ENCODE data around the gene CRADD.
"Not testable (repeated sequence)": the region's sequence is repeated elsewhere in the genome, so short reads cannot be mapped to it uniquely, and the experiment has no call there.

The CRADD gene

DNA sequence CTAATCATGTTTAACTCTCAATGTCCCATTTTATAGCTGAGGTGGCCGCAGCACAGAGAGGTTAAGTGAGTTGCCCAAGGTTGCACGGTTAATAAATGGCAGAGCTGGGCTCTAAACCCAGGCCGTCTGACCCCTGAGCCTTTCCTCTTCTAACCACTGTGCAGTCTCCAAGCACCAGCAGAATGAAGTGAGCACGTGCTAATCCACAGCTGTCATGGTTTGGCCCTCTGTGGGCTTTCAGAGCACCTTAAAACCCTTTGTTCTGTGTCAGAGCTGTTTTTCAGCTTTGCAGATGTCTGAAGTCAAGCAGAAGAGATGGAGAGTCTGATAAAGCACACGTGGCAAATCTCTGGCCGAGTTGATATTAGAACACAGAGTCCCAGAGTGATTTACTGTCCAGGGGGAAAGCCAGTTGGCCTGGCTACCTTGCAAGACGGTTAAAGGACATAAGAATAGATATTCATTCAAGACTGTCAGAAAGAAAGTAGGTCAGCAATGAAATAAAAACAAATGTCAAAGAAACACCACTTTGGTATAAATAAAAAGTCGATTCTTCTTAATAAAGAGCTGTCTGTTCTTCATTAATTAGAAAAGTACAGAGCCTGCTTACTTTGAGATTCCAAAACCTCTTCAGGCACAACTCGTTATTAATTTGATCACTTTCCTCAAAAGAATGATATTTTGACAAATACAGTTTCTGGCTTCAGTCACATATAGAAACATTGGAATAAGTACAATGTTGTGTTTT lies 107.3 kb downstream of the CRADD start:
- DNase-seq (ENCODE audit: low spot score) = no peak

DNA sequence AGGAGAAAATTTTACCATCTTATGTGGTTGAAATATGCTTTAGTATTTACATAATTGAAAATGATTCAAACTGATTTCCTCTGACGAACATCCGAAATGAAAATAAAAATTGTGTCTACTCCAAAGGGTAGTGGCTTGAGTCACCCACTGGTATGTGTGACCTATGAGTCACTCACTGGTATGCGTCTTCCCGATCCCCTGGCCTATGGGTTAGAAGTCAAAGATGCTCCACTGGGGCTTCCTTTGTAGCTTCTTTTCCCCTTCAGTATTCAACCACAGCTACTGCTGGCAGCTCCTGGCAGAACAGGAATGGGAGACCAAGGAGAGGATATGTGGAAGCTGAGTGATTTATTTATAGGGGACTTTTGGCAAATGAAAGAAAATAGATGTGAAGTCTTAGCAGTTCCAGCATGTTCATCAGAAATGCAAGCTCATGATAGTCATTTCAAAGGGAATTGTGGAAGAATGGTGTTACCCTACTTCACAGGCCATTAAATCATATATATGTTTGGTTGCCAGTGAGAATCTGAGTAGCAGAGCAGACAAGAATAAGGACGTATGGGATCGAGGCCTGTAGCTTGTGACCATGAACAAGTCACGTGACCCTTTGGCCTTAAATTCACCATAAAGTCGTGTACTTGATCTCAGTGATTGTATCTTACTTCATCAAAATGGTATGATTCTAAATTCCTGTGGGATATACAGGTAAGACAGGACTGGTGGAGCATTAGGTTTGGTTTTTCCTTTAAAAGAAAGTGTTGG lies 108.3 kb downstream of the CRADD start:
- no peak for DNase-seq (ENCODE audit: low spot score)

DNA sequence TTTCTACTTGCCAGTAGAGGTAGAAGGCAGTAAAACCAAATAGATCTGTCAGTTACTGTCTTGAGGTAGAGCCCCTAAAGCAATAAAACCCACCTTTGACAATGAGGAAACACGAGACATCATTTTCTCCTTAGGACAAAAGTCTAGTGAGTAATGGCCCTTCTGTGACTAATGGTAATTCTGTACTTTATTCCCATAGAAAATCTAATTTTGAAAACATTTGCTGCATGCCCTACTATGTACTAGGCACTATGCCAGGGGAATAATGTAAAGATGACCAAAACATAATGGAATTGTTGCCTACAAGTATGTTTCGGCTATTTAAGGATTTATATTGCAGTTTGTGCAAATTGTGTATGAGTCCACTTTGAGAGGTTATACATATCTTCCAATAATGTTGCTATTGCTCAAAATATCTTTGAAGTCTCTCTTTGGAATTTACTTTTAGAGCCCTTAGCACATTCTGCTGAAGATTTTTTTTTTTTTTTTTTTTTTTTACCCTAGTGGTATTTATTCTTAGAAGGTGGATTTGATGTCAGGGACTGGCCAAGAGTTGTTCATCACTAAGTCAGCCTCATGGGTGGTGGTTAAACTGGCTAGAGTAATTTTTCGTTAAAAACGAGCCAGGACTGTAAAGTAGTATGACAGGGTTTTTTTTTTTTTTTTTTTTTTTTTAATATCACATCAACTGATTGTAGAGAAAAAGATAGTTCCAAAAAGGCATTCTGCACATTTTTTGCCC lies 109.7 kb downstream of the CRADD start:
- no peak for DNase-seq (ENCODE audit: low spot score)

DNA sequence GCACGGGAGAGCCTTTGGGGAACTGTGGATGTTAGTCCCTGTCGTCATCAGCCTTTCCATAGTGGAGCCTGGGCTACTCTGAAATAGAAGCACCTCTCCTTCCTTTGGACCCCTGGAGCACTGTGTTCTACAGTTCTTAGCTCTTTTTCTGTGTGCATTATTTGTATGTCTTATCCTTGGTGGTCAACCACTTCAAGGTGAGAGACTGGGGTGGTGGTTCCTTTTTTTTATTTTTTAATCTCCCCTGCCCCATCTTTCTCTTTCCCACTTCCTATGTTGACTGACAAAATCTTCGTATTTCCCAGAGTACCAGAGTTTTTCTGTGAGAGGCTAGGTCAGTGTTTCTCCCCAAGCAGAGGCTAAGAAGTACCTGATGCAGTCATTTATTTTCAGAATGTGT lies 111.7 kb downstream of the CRADD start:
- no peak for DNase-seq (ENCODE audit: low spot score)

DNA sequence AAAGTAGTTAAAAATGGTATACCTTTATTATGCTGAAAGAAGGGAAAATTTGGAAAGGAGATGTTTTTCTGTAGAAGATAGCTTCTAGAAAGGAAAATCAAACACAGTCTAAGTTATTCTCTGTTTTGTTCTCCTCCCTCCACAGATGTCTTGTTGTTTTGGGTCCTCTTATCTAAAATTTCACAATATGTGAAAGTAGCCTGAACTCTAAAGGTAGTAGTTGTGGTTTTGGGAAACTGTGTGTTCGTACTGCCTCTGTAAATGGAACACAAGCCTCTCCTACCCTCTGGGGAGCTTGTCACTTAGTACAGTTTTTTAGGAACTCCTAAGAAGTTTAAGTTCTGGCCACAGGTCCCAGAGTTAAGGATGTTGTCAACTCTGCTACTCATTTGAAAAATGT lies 112.6 kb downstream of the CRADD start:
- DNase-seq (ENCODE audit: low spot score) = no peak

DNA sequence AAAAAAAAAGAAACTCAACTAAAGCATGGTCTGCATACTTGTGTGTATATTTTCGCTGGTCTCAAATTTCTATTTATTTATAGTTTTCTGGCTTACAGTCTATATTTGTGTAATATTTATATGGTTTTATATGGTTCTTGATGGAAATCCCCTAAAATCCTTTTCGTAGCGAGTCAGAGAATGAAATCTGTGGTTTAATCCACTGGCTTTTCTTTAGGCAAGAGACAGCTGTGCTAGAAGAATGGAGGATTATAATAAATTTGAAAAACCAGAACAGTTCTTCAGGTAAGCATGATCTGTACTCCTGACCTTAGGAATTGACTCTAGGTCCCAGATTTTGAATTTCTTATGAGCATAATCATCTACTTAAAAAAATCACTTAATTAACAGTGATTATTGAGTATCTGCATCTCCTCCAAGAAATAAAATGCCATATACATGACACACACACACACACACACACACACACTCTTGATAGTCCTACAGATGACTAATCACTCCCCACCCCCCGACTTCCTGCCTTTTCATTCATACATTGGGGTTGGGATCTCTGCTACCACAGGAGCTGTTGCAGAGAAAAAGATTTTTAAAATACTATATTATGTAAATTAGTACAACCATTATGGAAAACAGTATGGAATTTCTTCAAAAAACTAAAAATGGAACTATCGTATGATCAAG lies 113.4 kb downstream of the CRADD start:
- no peak for DNase-seq (ENCODE audit: low spot score)

DNA sequence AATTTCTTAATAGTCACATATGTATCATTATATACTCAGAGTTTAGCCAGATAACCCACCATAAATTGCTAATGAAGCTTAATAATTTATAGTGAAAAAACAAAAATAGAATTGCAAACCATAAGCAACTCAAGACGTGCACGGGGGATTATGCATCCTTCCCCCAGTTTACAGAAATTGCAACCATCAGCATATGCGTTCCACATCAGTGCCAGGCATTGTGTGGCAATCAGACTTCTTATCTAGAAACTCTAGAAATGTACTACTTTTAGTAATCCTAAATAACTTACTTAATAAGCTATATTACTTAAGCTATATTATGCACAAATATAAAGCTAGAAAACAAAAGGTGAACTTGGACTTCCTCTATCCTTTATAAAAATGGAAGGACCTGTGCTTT lies 115.8 kb downstream of the CRADD start:
- DNase-seq (ENCODE audit: low spot score) = no peak

DNA sequence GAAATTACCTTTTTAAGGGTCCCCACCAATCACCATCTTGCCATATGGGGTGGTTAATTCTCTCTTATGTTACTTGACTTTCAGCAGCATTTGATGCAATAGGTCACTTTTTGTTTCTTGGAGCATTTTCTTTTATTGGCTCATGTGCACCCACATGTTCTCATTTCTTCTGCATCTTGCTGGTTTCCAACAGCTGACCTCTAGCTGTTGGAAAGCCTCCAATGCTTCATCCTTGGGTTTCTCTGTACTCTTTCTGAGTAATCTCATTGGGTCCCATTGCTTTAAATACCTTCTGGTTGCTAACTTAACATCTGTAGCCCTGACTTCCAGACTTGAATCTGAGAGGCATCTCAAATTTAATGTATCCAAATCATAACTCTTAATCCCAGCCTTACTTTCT lies 116.8 kb downstream of the CRADD start:
- no peak for DNase-seq (ENCODE audit: low spot score)

DNA sequence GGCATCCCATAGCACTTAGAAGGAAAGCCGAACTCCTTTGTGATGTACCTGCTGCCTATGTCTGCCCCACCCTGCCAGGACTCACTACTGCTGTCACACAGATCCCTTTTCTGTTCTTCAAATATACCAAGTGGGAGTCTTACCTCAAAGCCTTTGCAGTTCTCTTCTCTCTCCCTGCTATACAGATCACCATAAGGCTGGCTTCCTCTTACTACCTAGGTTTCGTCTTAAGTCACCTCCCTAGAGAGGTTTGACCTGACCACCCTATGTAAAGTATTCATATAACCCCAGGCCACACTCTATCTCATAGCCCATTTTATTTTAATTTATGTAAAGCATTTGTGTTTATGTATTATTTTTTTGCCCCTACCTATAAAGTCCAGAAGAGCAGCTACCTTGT lies 117.6 kb downstream of the CRADD start:
- DNase-seq (ENCODE audit: low spot score) = no peak

DNA sequence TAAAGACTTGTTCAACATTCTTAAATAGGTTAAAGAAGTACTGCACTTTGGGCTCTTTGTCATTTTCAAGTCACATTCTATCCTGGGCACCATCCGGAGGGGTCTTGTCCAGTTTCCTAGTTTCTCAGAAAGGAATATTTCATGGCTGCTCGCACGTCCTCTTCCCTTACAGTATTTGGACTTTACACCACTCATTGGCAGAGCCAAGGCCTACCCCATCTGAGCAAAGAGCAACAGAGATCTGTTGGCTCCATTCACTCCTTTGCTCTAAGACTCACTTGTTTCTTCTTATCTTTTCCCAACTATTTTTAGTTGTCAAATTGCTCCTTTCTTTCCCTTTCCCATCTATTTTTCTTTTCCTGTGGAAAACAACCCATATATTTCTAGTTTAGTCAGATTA lies 118.2 kb downstream of the CRADD start:
- no peak for DNase-seq (ENCODE audit: low spot score)

DNA sequence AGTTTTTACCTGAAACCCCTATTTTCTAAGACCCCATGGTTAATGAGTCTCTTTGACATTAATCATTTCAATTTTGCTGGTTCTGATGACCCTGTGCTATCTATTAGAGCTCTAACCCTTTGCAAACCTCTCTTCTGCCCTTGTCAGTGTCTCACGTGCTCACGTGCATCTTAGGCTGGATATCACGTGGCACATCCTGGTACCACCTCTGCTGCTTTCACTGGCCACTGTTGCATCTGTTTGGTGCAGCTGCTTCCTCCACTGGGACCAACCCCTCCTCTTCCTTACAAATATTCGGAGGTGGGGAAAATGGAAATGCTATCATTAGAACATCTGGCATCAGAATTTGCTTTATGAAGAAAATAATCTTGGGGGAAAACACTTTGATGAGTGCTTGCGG lies 119.6 kb downstream of the CRADD start:
- no peak for DNase-seq (ENCODE audit: low spot score)

DNA sequence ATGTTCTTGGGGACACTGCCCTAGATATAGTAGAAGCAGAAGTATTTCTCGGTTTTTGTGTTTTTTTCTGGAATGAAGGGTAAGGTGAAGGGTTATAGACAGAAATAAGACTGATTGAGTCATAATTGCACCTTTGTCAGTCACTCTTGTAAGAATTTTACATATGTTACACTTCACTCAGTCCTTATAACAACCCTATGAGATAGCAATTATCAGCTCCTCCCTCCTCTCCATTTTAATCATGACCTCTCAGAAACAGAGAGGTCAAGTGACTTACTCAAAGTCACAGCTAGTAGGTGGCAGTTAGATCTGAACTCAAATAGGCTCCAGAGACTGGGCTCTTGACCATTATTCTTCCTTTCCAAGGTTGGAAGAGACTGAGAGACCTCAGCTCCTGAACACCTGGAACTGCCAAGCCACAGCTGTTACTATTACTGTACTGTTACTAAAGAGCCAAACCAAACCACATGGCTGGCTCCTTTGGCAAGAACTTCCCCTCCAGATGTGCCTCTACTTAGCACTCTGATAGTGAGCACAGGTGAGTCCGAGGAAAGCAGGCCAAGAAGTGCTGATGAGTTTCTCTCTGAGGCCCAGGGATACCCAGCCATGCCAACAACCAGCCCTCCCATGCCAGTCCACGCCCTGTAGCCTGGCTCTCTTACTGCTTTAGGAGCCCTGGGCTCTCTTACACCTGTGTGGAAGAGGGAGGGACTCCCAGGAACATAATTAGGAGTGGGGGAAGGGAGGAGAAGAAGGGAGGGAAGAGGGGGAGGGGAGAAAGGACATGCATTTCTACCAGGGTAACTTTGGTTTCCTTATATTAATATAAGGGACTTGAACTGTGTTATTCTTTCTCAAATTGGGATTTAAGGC lies 121.3 kb downstream of the CRADD start:
- no peak for DNase-seq (ENCODE audit: low spot score)

DNA sequence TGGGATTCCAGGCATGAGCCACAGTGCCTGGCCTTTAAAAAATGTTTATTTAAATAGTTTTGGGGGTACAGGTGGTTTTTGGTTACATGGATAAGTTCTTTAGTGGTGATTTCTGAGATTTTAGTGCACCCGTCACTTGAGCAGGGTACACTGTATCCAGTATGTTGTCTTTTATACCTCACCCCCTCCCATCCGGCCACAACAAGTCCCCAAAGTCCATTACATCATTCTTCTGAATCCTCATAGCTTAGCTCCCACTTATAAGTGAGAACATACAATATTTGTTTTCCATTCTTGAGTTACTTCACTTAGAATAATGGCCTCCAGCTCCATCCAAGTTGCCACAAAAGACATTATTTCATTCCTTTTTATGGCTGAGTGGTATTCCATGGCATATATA lies 124.5 kb downstream of the CRADD start:
- not testable (repeated sequence) for DNase-seq (ENCODE audit: low spot score)

DNA sequence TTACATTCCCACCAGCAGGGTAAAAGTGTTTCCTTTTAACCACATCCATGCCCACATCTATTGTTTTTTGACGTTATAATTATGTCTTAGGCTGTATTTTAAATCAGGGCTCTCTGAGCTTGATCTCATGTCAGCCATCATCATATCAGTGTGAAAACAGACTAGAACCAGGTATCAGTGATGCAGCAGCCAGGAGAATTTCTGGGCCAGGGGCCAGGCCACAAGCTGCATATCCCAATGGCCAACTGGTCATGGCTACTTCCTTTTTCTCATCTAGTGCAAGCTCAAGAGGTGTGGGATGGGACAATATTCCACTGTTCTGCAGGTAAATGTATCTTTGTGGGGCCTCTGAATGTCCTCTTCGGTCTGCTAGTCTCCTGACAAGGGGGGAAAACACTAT lies 125.1 kb downstream of the CRADD start:
- DNase-seq (ENCODE audit: low spot score) = no peak

DNA sequence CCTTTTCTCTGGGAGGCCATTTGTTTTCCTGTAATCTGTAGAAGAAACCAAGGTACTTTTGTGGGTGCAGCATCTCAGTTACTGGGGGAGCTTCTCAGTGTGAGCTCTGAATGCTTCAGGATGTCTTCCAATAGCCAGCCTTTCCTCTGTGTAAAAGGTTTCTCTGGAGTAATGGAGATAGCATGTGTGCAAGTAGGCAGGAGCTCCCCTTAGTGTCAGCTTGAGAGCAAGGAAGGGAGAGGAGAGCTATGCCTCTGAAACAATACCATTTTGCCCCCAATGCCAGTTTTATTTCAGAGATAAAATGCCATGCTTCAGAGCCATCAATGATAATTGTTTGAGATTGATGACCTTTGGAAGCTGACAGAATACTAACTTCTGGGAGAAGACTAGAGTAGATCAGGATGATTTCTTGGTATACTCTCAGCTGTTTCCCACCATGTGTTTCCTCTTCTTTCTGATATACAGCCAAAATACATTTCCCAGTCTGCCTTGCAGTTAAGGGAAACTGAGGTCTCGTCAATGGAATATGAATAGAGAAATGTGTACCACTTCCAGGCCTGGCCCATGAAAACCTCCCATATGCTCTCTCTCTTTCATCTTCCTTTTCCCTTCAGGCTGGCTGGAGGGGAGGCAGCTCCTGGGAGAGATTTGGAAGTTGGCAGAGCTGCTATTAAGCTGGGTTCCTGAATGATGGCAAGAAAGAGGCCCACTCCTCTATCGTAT lies 125.7 kb downstream of the CRADD start:
- DNase-seq (ENCODE audit: low spot score) = no peak

DNA sequence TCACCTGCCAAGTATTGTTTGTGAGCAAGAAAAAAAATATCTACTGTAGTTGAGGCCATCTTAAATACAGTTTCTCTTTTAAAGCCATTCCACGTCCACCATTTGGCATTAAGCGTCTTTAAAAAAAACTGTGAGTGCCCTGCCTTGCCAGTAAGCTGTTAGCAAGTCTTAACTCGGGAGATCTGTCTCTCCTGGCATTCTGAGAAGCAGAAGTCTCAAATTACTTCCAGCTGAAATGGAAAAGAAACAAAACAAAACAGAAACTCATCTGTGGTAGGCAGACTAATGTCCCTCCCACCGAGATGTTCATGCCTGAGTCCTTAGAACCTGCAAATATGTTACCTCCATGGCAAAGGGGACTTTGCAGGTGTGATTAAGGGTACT lies 126.2 kb downstream of the CRADD start:
- DNase-seq (ENCODE audit: low spot score) = no peak

DNA sequence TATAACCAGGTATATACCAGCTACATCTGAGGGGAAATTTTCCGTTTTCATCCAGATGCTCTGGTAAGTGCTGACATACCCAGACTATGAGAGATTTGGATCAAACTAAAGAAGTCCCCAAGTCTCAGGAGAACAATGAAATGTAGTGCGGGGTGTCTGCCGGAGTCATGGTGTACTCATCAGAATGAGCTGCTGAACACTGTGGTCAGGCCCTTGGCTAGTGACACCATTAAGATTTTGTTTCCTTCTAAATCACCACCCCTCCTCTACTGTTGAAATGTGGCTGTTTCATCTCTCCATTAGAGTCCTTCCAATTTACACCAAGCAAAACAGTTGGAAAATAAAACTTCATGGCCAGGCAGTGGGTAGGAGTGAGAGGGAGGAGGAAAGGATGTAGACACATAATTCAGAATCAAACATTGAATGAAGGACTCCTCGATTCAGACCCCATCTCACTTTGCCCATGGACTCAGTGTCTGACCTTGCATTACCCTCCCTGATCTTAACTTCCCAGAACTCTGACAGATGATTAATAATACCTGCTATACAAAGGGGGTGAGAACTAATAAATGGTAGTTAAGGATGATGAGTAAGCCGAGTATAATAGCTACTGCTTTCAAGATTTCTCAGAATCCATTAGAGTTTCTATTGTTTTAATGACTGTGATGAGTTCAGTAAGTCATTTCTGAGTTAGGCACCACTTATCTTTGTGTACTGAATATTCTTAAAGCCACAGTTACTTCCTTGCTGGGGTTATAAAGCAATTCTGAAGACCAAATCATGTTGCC lies 127.4 kb downstream of the CRADD start:
- no peak for DNase-seq (ENCODE audit: low spot score)

DNA sequence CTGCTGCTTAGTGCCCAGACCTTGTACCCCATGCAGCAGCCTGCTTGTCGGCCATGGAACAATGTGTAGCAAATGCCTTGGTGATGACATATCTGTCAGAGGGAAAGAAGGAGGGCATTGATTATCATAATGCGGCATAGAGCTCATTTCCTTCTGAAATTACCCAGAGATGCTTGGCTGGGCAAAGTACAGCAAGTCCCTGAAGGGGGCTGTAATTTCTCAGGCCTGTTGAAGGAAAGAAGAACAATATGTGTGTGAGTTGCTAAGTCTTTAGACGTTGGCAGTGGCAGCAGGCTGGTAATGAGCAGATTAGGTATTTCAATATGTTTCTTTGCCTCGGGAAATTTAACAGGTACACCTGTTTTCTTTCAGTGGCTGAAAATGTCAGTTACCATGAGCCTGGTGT lies 128.6 kb downstream of the CRADD start:
- no peak for DNase-seq (ENCODE audit: low spot score)

DNA sequence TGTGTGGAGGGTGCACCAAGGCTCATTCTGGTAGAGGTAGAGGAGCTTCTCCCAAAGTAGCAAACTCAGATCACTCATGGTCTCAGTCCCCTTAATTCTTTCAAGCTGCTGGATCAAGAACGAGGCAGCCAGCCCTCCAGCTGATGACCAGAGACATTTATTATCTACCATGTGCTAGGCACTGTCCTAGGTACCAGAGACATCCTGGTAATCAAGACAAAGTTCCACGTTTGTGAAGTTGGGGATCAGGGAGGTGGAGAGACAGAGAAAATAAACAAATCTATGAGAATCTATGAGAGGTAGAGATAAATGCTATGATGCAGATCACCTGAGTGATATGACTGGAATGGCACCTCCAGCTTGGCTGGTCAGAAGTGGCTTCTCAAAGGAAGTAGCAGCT lies 130.2 kb downstream of the CRADD start:
- no peak for DNase-seq (ENCODE audit: low spot score)

Measured in hematopoietic multipotent progenitor cell treated with erythropoietin and hydrocortisone succinate and interleukin-3 and kit ligand, for 17 days (in vitro differentiated cells).